Stomach (tissue), 4 donors: Measurements from ENCODE around the gene CGRRF1.

Source experiments
- EP300 ChIP-seq: sonication (generic); formaldehyde crosslinking; IDR thresholded peaks from one replicate; pipeline ENCODE4 v1.6.1; 2017; ENCODE audit warnings: antibody characterized with exemption
- POLR2A ChIP-seq, 4 donors: fragments of 450-650 bp; IDR thresholded peaks; one replicate each; pipeline ENCODE4 v1.6.1; 2016; ENCODE audit warnings: antibody characterized with exemption in 4 of 4, control low read depth in 2 of 4, mild to moderate bottlenecking in 1 of 4, moderate library complexity in 1 of 4
- POLR2AphosphoS5 ChIP-seq, 3 donors: sonication (generic); formaldehyde crosslinking; IDR thresholded peaks; one replicate each; pipeline ENCODE4 v1.6.1; 2016; ENCODE audit warnings: antibody characterized with exemption in 3 of 3

DNA sequence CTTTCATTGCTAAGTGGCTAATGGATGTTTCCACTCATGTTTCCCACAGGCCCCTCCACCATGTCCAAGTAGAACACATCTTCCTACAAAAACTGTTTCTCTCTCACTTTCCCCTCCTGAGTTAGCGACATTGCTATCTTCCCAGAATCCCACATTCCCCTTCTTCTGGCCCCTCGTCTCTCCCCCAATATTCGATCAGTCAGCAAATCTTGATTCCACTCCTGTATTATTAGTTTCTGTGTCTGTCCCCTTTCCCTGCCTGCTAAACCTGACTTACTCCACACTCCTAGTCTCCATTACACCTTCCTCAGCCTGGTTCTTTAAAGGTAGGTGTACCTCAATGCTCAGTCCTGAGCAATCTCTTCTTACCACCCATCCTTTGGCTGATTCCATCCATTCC, 37.9 kb downstream of the CGRRF1 start:
- TF ChIP-seq POLR2A (IDR thresholded peaks at IDR 0.05) (no peak), EP300 (no peak), POLR2AphosphoS5 (IDR thresholded peaks at IDR 0.05) (no peak)
